Panc1 (cell line): ENCODE measurements around the gene GRK1.

Experiments used
- POLR2AphosphoS5 ChIP-seq: IDR thresholded peaks from 2 replicates; pipeline ENCODE4 v1.6.1; 2012; ENCODE audit warnings: mild to moderate bottlenecking, low read depth, low read length, moderate library complexity
- SIN3A ChIP-seq: IDR thresholded peaks from 2 replicates; pipeline ENCODE4 v1.6.1; 2012; ENCODE audit warnings: low read depth, mild to moderate bottlenecking, low read length, moderate library complexity, borderline replicate concordance; ENCODE audit not compliant: insufficient read depth
- TCF7L2 ChIP-seq: IDR thresholded peaks from 2 replicates; pipeline ENCODE4 v1.6.1; 2011; ENCODE audit warnings: mild to moderate bottlenecking, low read depth, low read length, inconsistent platforms
- TF ChIP-seq, protein P1 (sequence below): fragments of 450-650 bp; IDR thresholded peaks from 2 replicates; pipeline ENCODE4 v1.5.1; 2017; ENCODE audit warnings: mild to moderate bottlenecking

DNA sequence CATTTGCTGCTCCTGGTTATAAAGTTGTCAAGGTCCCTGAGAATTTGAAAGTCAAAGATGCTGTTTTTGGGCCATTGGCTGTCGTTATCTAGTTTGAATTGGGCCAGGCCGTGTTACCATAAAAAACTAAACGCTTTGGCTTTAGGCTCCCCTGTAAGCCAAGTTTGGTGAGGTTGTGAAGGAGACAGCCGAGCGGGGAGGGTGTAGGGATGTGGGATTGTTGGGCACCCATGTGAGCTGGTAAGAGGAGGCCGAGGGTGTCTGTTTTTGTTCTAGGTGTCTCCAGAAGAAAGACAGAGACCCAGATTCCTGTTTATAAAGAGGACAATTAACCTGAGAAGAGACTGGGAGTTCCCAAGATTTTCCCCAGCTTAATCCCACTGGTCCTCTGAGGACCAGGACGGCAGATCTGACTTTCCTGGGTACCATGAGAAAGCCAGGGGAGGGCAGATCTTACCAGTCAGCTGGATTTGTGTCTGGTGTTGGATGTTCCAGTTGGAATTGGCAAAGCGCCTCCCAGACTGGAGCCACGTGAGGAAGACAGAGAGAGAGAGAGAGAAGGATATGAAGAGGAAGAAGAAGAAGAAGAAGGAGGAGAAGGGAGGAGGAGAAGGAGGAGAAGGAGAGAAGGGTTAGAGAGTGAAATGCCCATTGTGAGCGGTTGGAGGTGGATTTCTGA lies 117.1 kb downstream of the GRK1 start:
- TF ChIP-seq, protein P1, sequence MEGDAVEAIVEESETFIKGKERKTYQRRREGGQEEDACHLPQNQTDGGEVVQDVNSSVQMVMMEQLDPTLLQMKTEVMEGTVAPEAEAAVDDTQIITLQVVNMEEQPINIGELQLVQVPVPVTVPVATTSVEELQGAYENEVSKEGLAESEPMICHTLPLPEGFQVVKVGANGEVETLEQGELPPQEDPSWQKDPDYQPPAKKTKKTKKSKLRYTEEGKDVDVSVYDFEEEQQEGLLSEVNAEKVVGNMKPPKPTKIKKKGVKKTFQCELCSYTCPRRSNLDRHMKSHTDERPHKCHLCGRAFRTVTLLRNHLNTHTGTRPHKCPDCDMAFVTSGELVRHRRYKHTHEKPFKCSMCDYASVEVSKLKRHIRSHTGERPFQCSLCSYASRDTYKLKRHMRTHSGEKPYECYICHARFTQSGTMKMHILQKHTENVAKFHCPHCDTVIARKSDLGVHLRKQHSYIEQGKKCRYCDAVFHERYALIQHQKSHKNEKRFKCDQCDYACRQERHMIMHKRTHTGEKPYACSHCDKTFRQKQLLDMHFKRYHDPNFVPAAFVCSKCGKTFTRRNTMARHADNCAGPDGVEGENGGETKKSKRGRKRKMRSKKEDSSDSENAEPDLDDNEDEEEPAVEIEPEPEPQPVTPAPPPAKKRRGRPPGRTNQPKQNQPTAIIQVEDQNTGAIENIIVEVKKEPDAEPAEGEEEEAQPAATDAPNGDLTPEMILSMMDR, result no peak
- TF ChIP-seq POLR2AphosphoS5 (no peak), TCF7L2 (no peak), SIN3A (no peak)
